Activated T-cell treated with anti-CD3 and anti-CD28 coated beads for 1 hour (primary cell): ENCODE results near the gene SLC16A9.

Experiments used
- DNase-seq: peaks from one replicate; pipeline ENCODE4 v3.0.0-alpha.2; 2020; ENCODE audit warnings: low read depth

The SLC16A9 gene

GRCh38 chr10:59627366-59628018 lies 82.2 kb downstream of the SLC16A9 start:
- no peak for DNase-seq

GRCh38 chr10:59626523-59626869 lies 83.2 kb downstream of the SLC16A9 start:
- no peak for DNase-seq

GRCh38 chr10:59625721-59626522 lies 83.7 kb downstream of the SLC16A9 start:
- peak; percentile 5 for DNase-seq

- no peak for DNase-seq
Measured at GRCh38 chr10:59624951-59625350, 84.7 kb downstream of the SLC16A9 start.

GRCh38 chr10:59624136-59624535 lies 85.5 kb downstream of the SLC16A9 start:
- no peak for DNase-seq

GRCh38 chr10:59623133-59624121 lies 86.2 kb downstream of the SLC16A9 start:
- no peak for DNase-seq

GRCh38 chr10:59622320-59623132 lies 87.1 kb downstream of the SLC16A9 start:
- DNase-seq = no peak

- DNase-seq = no peak
Measured at GRCh38 chr10:59621771-59622170, 87.9 kb downstream of the SLC16A9 start.

- no peak for DNase-seq
Measured at GRCh38 chr10:59618666-59619065, 91.0 kb downstream of the SLC16A9 start.

GRCh38 chr10:59617996-59618395 lies 91.7 kb downstream of the SLC16A9 start:
- DNase-seq = no peak

- DNase-seq = no peak
Measured at GRCh38 chr10:59611048-59611447, 98.6 kb downstream of the SLC16A9 start.

GRCh38 chr10:59607970-59608369 lies 101.7 kb downstream of the SLC16A9 start:
- no peak for DNase-seq

GRCh38 chr10:59606551-59606961 lies 103.1 kb downstream of the SLC16A9 start:
- DNase-seq = no peak

- no peak for DNase-seq
Measured at GRCh38 chr10:59601985-59602384, 107.7 kb downstream of the SLC16A9 start.
